ENCODE measurements around the gene SLC6A3.
A peak's percentile ranks its signal among the peaks of the same experiment; 100 is the strongest.
"Not testable (repeated sequence)": the region's sequence is repeated elsewhere in the genome, so short reads cannot be mapped to it uniquely, and the experiment has no call there.

SLC6A3 gene

DNA sequence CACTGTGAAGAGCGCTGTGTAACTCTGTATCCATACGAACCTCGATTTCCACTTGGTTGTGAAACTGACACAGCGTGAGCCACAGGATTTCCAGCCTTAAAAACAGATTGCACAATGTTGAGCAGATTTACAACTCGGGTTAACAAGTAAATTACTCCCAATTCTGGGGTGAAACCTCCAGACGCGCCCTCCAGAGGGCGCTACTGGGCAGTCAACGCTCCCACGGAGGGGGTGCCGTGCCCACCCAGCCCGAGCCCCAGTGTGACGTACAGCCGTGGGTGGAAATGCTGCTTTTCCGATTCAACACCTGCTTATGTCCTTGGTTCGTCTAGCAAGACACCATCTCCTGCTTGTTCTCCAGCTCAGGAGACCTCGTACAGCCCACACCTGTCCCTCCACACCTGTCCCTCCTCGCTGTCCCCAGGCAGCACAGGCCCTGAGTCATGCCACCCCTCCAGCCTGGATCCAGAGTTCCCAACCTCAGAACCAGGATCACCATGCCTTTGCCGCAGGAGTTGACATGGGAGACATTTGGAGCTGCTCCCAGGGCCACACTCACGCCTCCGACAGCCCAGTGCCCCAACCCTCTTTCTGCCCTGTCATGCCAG, 34.4 kb upstream of the SLC6A3 start:
- H3K4me3 ChIP-seq (replicated peaks; ENCODE audit: low read depth, low read length), result no peak overlapping the region
- no peak for DNase-seq (ENCODE audit: extremely low read depth, low read depth)
- TF ChIP-seq, protein P1, sequence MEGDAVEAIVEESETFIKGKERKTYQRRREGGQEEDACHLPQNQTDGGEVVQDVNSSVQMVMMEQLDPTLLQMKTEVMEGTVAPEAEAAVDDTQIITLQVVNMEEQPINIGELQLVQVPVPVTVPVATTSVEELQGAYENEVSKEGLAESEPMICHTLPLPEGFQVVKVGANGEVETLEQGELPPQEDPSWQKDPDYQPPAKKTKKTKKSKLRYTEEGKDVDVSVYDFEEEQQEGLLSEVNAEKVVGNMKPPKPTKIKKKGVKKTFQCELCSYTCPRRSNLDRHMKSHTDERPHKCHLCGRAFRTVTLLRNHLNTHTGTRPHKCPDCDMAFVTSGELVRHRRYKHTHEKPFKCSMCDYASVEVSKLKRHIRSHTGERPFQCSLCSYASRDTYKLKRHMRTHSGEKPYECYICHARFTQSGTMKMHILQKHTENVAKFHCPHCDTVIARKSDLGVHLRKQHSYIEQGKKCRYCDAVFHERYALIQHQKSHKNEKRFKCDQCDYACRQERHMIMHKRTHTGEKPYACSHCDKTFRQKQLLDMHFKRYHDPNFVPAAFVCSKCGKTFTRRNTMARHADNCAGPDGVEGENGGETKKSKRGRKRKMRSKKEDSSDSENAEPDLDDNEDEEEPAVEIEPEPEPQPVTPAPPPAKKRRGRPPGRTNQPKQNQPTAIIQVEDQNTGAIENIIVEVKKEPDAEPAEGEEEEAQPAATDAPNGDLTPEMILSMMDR (IDR thresholded peaks at IDR 0.05; ENCODE audit: low read depth, low read length, missing control alignments), result peak; percentile 72

DNA sequence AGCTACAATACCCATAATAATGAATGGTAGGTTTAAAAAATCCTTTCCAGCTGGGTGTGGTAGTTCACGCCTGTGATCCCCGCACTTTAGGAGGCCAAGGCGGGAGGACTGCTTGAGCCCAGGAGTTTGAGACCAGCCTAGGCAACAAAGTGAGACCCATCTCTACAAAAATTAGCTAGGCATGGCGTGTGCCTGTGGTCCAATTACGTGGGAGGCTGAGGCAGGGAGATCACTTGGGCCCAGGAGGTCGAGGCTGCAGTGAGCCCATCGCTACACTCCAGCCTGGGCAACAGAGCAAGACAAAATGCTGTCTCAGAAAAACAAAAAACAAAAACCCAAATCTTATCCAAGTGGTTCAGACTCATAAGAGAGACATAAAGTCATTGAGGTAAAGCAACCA, 33.8 kb upstream of the SLC6A3 start:
- TF ChIP-seq, protein P1 (IDR thresholded peaks at IDR 0.05; ENCODE audit: low read depth, low read length, missing control alignments), result no peak
- no peak for DNase-seq (ENCODE audit: extremely low read depth, low read depth)
- H3K4me3 ChIP-seq (replicated peaks; ENCODE audit: low read depth, low read length), result no peak overlapping the region

DNA sequence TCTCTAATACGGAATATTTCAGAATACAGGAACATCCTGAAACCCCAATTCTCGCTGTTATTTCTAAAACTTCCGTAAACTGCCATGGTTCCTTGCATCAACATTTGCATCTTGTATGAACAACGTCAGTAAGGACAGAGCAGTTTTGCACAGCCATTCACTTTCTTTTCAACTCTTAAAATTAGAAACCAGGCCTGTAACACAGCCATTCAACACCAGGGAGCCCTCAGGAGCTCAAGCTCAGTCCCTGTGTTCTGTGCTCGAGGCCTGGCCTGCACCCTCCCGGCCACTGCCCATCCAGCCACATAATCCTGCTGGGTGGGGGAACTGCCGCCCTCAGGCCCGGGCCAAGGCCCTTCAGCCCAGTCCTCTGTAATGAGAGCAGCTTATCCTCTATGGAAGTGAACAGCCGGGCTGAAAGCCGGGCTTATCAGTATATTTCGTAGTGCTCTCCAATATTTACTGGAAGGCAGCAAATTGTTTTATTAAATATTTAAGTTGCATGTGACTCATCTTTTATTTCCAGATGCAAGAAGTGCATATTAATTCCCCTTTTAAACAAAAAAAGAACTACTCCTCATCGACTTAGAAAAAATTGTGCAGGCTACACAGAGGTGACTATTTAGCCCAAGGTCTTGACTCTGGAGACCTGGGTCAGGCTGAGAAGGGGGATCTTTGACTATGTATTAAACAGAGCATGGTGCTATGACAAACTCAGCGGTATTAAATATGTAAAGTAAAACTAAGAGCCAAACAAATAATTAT, 33.2 kb upstream of the SLC6A3 start:
- no peak overlapping the region for H3K4me3 ChIP-seq (replicated peaks; ENCODE audit: low read depth, low read length)
- TF ChIP-seq, protein P1 (IDR thresholded peaks at IDR 0.05; ENCODE audit: low read depth, low read length, missing control alignments), result no peak
- DNase-seq (ENCODE audit: extremely low read depth, low read depth), result no peak

DNA sequence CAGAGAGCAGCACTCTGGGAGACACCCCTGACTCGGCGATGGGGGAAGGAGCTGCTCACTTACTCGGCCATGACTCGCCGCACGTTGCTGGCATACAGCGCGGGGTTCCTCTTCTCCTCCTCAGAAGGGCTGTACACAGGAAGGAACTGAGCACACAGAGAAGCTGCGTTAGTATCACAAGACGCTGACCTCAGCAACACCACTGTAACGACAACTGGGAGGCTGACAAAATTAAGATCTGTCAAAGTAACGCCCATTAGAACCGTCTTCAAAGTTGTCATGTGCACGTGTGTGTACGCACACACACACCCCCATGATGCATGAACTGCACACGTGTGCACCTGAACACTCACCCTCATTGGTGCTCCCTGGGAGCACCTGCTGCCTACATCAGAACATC, 32.1 kb upstream of the SLC6A3 start:
- no peak for DNase-seq (ENCODE audit: extremely low read depth, low read depth)
- TF ChIP-seq, protein P1 (IDR thresholded peaks at IDR 0.05; ENCODE audit: low read depth, low read length, missing control alignments), result no peak
- H3K4me3 ChIP-seq (replicated peaks; ENCODE audit: low read depth, low read length), result no peak overlapping the region

DNA sequence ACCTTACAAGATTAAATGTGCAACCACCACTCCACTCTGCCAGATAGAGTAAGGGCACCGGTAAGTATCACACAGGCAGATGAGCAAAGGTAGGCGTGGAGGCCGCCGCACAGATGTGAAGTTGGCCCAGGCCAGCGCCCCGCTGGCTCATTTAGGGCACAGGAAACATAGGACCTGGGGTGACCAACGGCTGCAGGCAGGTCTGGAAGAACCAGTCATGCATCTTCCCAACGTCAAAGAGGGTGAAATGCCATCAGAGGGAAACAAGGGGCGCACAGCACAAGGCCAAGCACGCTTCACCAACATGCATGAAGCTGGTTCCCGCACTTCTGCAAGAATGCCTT, 31.7 kb upstream of the SLC6A3 start:
- no peak overlapping the region for H3K4me3 ChIP-seq (replicated peaks; ENCODE audit: low read depth, low read length)
- TF ChIP-seq, protein P1 (IDR thresholded peaks at IDR 0.05; ENCODE audit: low read depth, low read length, missing control alignments), result no peak
- DNase-seq (ENCODE audit: extremely low read depth, low read depth), result no peak

DNA sequence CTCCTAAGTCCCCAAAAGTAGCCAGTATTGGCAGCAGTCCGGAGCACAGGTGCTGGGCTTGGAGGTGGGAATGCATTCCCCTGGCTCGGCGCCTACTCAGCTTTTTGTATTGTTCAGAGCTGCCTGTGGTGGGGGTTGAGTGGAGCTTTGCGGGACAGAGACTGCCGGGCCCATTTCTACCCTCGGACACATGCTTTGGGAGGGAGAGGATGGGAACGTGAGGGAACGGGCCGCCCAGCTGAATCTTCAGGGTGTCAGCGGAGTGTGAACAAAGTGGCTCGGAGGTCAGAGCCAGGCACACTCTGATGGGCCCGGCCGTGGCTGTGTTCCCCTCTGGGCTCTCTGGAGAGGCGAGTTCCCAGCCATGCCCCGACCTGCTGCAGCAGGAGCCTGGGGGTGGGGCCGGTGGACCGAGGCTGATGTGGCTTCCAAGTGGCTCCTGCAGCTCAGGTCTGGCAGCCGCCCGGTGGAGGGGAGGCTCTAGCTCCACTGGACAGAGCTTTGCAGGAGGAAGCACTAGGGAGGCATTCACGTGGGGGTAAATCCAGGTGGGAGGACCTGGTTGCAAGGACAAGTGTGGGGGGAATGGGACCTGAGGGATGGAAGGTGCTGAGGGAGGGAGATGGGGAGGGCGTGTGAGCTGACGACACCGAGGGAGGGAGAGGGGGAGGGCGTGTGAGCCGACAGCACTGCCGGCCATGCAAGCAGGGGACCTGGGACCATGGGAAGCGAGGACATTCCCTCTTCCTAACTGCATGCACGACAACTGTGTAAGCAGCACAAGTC, 31.1 kb upstream of the SLC6A3 start:
- no peak for DNase-seq (ENCODE audit: extremely low read depth, low read depth)
- TF ChIP-seq, protein P1 (IDR thresholded peaks at IDR 0.05; ENCODE audit: low read depth, low read length, missing control alignments), result no peak
- H3K4me3 ChIP-seq (replicated peaks; ENCODE audit: low read depth, low read length), result no peak overlapping the region

DNA sequence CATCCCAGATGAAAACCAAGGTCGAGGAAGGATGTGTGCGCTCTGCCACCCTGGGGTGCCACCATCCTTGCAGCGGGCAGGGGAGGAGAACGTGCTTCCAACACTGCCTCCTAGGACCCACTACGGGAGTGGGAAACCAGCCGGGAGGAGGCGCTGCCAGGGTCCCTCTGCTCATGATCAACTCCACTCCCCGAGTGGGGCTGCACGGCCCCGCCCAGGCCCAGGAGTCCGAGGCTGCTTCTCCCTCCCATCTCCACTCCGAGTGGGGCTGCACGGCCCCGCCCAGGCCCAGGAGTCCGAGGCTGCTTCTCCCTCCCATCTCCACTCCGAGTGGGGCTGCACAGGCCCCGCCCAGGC, 30.3 kb upstream of the SLC6A3 start:
- H3K4me3 ChIP-seq (replicated peaks; ENCODE audit: low read depth, low read length); DNase-seq (ENCODE audit: extremely low read depth, low read depth): not testable (repeated sequence)
